Measurements from ENCODE around the gene CCDC85C.

- TF ChIP-seq EZH2phosphoT487 (IDR thresholded peaks at IDR 0.05; ENCODE audit: borderline replicate concordance, low read depth, low read length): no peak
- TF ChIP-seq CTCF (conservative IDR thresholded peaks at IDR 0.05; ENCODE audit: low read length): peak; percentile 95
Measured at GRCh38 chr14:99628887-99629618, 25.0 kb upstream of the CCDC85C start.

Measured in OCI-LY7 (cell line).